ENCODE measurements around the gene TAF7. TPM values are rescaled to one million over a fixed set of nuclear protein-coding genes. Genes with fewer than 3 reads are reported as not detected.
"Not testable (repeated sequence)": the region's sequence is repeated elsewhere in the genome, so short reads cannot be mapped to it uniquely, and the experiment has no call there.

Gene TAF7, protein sequence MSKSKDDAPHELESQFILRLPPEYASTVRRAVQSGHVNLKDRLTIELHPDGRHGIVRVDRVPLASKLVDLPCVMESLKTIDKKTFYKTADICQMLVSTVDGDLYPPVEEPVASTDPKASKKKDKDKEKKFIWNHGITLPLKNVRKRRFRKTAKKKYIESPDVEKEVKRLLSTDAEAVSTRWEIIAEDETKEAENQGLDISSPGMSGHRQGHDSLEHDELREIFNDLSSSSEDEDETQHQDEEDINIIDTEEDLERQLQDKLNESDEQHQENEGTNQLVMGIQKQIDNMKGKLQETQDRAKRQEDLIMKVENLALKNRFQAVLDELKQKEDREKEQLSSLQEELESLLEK
- total RNA-seq (2014; rRNA removed; shearing (Covaris generic)): 91.7 and 130 TPM in 2 replicates
- 55.2 and 67.2 TPM in 2 replicates for polyA plus RNA-seq (2014; cell fraction: nucleus; rRNA removed)

DNA sequence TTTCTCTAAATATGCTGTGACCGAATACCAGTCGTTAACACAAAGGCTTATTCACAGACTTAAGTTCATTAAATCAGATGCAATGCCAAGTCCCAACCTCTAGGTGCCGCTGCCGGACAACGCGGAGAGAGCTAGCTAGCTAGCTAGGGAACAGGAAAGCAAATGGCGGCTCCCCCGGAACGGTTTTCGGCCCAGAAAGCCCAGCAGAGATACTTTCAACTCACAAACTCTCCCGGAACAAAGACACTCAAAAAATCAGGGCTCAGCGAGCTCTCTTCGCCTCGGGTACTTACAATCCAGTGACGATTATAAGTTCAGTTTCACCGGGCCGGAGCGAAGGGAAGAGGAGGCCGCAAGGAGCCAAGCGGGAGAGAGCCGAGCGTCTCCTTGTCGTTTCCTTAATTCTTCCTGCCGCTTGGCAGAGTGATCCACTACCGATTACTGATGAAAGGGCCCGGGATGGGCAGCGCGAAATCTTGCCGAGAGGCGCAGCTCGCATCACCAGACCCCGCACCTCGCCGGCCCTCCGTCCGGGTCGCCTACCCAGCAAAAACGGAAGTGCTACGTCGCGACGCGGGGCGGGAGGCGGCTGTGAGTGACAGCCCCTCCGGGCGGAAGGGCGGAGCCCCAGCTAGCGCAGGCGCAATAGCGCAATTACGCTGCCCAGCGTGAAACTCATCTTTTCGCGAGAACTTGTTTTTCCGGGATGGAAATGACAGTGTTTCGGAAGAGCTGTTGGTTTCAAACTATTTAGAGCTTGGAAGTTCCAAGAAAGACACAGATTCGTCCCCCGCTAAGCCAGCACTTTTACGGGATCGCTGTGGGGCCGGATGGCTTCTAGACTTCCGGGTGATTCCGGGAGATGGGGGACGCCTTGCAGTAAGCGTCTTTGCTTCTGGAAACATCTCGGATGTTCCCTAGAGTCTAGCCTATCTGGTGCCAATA, at the start of gene TAF7:
Gene TAF7 (minus strand): TSS at position 560 of the 945 bp plus-strand sequence. CDS start 740 bp downstream, outside the sequence.
- peak; percentile 94 for DNase-seq (ENCODE audit: extremely low read depth, low read depth)

DNA sequence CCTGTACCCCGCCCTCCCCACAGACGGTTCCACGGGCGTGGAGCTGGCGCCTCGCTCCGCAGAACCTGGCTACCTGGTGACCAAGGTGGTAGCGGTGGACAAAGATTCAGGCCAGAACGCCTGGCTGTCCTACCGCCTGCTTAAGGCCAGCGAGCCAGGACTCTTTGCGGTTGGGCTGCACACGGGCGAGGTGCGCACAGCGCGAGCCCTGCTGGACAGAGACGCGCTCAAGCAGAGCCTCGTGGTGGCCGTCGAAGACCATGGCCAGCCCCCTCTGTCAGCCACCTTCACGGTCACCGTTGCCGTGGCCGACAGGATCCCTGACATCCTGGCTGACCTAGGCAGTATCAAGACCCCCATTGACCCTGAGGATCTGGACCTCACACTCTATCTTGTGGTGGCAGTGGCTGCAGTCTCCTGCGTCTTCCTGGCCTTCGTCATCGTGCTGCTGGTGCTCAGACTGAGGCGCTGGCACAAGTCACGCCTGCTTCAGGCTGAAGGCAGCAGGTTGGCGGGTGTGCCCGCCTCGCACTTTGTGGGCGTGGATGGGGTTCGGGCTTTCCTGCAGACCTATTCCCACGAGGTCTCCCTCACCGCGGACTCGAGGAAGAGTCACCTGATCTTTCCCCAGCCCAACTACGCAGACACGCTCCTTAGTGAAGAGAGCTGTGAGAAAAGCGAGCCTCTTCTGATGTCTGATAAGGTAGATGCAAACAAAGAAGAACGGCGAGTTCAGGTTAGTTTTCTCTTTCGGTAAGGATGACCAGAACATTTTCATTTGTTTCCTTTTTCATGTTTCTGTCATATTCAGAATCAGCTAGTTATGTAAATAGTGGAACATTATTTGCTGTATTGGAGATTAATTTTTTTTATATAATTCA, 45.7 kb upstream of the TAF7 start:
- DNase-seq (ENCODE audit: extremely low read depth, low read depth): no peak

DNA sequence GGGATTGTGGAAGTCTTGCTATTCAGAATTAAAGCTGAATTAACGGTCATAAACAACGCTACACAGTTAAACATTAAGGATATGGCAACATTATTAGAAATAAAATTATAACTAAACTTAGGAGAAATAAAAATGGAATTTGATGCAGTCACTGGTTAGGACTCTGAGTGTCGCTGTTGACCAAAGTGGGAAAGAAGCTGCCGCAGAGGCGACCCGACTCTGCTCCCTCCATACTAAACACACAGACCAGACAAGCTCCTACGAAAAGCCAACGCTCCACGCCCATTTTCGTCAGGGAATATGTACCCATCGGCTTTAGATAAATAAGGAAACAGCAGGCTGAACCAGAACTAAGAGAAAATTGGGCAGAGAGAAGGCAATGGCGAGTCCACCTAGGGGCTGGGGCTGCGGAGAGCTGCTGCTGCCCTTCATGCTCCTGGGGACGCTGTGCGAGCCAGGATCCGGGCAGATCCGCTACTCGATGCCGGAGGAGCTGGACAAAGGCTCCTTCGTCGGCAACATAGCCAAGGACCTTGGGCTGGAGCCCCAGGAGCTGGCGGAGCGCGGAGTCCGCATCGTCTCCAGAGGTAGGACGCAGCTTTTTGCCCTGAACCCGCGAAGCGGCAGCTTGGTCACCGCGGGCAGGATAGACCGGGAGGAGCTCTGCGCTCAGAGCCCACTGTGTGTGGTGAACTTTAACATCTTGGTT, 43.5 kb upstream of the TAF7 start, which contains the start of gene PCDHGA5:
Gene PCDHGA5 (plus strand): TSS at position 211 of the 709 bp plus-strand sequence. CDS start 169 bp downstream, at position 380.
- no peak for DNase-seq (ENCODE audit: extremely low read depth, low read depth)

DNA sequence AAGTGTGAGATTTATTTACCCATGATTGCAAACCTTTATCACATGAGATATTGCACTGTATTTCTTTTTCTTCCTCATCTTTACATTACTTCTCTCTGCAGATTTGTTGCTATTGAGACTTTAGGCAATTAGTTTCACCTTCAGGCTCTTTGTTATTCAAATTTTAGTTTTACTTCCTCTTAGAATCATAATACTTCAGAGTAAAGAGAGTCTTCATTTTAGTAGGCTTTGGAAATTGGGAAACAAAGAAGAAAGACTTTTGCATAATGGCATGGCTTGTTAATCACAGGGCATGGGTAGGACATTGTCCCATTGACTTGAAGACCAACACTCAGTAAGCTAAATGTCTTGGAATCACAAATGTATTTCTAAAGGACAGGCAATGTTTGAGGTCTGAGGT, 42.1 kb upstream of the TAF7 start:
- no peak for DNase-seq (ENCODE audit: extremely low read depth, low read depth)

DNA sequence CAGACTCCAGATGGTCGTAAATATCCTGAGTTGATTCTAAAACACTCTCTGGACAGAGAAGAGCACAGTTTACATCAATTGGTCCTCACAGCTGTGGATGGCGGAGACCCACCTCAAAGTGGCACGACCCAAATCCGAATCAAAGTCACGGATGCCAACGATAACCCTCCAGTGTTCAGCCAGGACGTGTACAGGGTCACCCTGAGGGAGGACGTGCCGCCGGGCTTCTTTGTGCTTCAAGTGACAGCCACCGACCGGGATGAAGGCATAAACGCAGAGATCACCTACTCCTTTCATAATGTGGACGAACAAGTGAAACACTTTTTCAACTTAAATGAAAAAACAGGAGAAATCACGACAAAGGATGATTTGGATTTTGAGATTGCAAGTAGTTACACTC, 40.1 kb upstream of the TAF7 start:
- DNase-seq (ENCODE audit: extremely low read depth, low read depth): no peak

DNA sequence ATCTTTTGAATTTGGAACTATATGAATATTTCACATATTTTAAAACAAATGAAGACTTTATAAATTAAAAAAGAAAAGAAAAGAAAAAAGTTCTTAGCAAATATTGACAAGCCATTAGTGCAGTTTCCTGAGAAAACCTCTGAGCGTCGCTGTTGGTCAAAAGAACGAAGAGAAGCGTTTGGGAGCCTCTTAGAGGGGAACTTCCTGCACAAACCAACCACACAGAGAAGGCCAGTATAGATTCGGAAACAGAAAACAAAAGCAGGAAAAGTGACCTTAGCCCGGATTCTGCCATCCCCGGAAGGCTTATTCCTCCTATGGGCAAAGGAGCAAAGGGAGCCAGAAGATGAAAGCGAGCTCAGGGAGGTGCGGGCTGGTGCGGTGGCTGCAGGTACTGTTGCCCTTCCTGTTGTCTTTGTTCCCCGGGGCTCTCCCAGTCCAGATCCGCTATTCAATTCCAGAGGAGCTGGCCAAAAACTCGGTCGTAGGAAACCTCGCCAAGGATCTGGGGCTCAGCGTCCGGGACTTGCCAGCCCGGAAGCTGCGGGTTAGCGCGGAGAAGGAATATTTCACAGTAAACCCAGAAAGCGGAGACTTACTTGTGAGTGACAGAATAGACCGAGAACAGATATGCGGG, 39.3 kb upstream of the TAF7 start, which contains the start of gene PCDHGB2:
Gene PCDHGB2 (plus strand): TSS at position 205 of the 637 bp plus-strand sequence. CDS start 142 bp downstream, at position 347.
- peak; percentile 56 for DNase-seq (ENCODE audit: extremely low read depth, low read depth)

DNA sequence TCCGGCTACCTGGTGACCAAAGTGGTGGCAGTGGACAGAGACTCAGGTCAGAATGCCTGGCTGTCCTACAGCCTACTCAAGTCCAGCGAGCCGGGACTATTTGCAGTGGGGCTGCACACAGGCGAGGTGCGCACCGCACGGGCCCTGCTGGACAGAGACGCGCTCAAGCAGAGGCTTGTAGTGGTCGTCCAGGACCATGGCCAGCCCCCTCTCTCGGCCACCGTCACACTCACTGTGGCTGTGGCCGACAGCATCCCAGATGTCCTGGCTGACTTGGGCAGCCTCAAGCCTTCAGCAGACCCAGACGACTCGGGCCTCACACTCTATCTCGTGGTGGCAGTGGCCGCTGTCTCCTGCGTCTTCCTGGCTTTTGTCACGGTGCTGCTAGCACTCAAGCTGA, 36.4 kb upstream of the TAF7 start:
- no peak for DNase-seq (ENCODE audit: extremely low read depth, low read depth)

DNA sequence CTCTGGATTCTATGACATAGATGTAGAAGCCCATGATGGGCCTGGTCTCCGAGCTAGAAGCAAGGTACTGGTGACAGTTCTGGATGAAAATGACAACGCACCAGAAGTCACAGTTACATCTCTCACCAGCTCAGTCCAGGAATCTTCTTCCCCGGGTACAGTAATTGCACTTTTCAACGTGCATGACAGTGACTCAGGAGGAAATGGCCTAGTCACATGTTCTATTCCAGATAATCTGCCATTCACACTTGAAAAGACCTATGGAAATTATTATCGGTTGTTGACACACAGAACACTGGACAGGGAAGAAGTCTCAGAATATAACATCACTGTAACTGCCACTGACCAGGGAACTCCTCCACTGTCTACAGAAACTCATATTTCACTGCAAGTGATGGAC, 35.5 kb upstream of the TAF7 start:
- no peak for DNase-seq (ENCODE audit: extremely low read depth, low read depth)

DNA sequence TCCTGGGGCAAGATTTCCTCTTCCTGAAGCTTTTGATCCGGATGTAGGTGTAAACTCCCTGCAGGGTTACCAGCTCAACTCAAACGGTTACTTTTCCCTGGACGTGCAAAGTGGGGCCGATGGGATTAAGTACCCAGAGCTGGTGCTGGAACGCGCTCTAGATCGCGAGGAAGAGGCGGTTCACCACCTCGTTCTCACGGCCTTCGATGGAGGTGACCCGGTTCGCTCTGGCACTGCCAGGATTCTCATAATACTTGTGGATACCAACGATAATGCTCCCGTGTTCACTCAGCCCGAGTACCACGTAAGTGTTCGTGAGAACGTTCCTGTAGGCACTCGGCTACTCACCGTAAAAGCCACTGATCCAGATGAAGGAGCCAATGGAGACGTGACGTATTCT, 35.1 kb upstream of the TAF7 start:
- no peak for DNase-seq (ENCODE audit: extremely low read depth, low read depth)

DNA sequence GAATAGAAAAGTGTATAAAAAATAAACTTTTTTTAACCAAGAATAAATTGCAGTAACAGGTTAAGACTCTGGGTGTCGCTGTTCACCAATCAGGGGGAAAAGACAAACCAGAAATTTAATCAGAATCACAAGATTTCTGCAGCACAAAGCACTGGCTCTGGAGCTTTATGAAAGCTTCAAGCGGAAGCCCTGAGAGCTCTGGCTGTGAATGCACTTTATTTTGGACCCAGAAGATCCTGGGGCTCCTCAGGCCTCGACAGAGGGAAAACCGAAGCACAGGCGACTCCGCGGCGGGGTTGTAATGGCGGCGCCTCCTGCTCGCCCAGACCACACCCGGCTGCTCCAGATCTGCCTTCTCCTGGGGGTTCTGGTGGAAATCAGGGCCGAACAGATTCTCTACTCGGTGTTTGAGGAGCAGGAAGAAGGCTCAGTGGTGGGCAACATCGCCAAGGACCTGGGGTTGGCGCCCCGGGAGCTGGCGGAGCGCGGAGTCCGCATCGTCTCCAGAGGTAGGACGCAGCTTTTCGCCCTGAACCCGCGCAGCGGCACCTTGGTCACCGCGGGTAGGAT, 34.4 kb upstream of the TAF7 start, which contains the start of gene PCDHGA4:
Gene PCDHGA4 (plus strand): TSS at position 122 of the 570 bp plus-strand sequence. CDS start 87 bp downstream, at position 209.
- DNase-seq (ENCODE audit: extremely low read depth, low read depth): no peak

DNA sequence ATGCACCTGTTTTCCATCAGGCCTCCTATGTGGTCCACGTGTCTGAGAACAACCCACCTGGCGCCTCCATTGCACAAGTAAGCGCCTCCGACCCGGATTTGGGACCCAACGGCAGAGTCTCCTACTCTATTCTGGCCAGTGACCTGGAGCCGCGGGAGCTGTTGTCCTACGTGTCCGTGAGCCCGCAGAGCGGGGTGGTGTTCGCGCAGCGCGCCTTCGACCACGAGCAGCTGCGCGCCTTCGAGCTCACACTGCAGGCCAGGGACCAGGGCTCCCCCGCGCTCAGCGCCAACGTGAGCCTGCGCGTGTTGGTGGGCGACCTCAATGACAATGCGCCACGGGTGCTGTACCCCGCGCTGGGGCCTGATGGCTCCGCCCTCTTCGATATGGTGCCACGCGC, 31.0 kb upstream of the TAF7 start:
- DNase-seq (ENCODE audit: extremely low read depth, low read depth): no peak

DNA sequence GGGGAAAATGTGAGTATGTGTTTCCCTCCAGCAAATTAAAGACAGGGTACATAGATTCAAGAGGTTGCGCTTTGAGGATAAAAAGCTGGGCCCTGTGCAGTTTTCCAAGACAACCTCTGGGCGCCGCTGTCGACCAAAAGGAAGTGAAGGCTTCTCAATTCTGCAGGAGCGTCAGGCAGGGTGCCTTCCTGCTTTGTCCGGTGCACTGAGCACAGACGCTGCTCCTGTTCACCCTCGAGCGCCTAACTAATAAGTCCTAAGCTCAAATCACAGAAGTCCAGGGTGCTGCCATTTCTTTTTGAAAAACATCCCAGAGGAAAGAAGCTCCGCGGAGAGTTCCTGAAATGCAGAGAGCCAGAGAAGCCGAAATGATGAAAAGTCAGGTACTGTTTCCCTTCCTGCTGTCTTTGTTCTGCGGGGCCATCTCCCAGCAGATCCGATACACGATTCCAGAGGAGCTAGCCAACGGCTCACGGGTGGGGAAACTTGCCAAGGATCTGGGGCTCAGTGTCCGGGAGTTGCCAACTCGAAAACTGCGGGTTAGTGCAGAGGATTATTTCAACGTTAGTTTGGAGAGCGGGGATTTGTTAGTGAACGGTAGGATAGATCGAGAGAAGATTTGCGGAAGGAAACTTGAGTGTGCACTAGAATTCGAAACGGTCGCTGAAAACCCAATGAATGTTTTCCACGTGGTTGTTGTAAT, 29.5 kb upstream of the TAF7 start, which contains the start of gene PCDHGB1:
Gene PCDHGB1 (plus strand): TSS at position 183 of the 703 bp plus-strand sequence. CDS start 162 bp downstream, at position 345.
- DNase-seq (ENCODE audit: extremely low read depth, low read depth): peak; percentile 66

DNA sequence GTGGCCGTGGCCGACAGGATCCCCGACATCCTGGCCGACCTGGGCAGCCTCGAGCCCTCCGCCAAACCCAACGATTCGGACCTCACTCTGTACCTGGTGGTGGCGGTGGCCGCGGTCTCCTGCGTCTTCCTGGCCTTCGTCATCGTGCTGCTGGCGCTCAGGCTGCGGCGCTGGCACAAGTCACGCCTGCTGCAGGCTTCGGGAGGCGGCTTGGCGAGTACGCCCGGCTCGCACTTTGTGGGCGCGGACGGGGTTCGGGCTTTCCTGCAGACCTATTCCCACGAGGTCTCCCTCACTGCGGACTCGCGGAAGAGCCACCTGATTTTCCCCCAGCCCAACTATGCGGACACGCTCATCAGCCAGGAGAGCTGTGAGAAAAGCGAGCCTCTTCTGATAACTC, 25.4 kb upstream of the TAF7 start:
- DNase-seq (ENCODE audit: extremely low read depth, low read depth): not testable (repeated sequence)

DNA sequence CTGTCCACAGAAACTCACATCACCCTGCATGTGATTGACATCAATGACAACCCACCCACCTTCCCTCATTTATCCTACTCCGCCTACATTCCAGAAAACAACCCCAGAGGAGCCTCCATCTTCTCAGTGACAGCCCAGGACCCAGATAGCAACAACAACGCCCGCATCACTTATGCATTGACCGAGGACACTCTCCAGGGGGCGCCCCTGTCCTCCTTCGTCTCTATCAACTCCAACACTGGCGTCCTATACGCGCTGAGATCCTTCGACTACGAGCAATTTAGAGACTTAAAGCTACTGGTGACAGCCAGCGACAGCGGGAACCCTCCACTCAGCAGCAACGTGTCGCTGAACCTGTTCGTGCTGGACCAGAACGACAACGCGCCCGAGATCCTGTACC, 24.7 kb upstream of the TAF7 start:
- no peak for DNase-seq (ENCODE audit: extremely low read depth, low read depth)

DNA sequence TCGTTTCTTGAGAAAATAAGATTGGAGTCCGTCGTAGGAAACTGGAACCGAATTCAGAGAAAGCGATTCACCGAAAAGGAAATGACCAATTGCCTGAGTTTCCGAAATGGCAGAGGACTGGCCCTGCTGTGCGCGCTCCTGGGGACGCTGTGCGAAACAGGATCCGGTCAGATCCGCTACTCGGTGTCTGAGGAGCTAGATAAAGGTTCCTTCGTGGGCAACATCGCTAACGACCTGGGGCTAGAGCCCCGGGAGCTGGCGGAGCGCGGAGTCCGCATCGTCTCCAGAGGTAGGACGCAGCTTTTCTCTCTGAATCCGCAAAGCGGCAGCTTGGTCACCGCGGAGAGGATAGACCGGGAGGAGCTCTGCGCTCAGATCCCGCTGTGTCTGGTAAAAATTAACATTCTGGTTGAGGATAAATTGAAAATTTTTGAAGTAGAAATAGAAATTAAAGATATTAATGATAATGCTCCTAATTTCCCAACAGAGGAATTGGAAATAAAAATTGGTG, 23.4 kb upstream of the TAF7 start:
- DNase-seq (ENCODE audit: extremely low read depth, low read depth): no peak

DNA sequence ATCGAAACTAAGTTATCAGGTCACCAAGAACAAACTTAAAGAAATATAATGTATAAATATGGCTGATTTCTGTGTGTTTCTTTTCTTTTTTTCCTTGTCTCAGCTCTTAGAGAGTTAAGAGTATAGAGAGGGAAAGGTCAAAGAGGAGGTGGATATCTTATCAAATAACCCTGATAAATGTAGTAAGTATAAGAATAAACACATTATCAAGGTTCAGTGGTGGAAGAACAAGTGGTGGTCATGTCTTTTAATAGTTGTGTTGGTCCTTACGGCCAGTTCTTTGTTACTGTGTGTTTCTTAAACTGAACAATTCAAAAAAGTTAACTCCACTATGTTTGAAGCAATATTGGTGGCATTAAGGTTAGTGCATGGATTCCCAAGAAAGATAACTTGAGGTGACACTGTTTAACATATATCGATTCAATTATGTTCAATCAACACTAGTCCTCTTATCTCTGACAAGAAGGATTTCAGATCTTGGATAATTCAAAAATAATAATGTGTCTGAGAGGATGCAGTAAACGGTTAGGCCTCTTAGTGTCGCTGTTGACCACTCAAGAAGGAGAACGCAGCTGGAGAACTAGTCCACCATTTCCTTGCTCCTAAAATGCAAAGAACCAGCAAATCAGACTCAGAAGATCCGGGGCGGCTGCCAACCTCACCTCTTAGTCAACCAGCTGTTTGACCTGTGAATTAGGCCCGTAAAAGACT, 22.8 kb upstream of the TAF7 start, which contains the start of gene PCDHGA3:
Gene PCDHGA3 (plus strand): TSS at position 588 of the 711 bp plus-strand sequence. CDS start 205 bp downstream, outside the sequence.
- no peak for DNase-seq (ENCODE audit: extremely low read depth, low read depth)

DNA sequence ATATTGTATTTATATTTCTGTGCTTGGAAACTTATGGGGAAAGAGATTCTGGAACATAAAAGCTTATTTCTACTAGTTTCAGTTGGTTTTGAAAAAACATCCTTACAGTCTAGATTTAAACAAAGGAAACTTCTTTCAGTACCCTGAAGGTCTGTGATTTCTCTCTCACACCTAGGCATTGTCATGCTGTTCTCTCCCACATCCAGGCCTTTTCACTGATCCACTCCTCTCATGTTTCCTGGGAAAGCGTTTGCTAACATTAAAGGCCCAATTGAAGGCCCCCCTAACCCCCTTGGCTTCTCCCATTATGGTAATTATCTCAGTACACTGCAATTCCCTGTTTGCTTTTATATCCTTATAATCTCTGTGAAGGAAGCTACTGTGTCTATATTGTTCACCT, 22.2 kb upstream of the TAF7 start:
- DNase-seq (ENCODE audit: extremely low read depth, low read depth): no peak
